HG02943 (cell line): Measurements from ENCODE around the gene MAG.
A peak's percentile ranks its signal among the peaks of the same experiment; 100 is the strongest.

Experiments used
- ATAC-seq: cut with Tn5 transposase; IDR thresholded peaks from one replicate; pipeline ENCODE4 v1.9.1; 2021; ENCODE audit warnings: mild to moderate bottlenecking, low read depth, moderate library complexity; ENCODE audit not compliant: unreplicated experiment

MAG gene

DNA sequence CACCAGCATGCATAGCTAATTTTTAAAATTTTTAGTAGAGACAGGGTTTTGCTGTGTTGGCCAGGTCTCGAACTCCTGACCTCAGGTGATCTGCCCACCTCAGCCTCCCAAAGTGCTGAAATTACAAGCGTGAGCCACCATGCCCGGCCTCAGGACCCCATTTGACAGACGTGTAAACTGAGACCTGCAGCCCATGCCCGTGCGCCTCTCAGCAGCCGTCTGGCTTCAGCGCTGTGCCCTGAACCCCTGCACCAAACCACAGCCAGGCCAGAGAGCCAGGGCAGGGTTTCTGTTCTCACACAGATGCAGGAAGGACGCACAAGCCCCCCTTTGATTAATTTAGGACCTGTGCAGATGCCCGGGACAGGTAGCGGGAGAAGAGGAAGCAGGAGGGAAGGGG lies 48.5 kb downstream of the MAG start:
- ATAC-seq: no peak

DNA sequence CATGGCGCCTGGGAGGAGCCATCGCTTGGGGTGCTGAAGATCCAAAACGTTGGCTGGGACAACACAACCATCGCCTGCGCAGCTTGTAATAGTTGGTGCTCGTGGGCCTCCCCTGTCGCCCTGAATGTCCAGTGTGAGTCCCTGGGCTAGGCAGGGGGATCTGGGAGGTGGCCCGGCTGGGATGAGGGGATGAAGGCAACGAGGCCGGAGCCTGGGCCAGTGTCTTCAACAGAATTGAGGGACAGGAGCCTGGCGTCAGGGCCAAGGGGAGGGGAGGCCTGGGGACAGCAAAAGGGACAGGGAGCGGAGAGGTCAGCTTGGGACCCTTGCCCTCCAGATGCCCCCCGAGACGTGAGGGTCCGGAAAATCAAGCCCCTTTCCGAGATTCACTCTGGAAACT lies 49.0 kb downstream of the MAG start:
- ATAC-seq: no peak

DNA sequence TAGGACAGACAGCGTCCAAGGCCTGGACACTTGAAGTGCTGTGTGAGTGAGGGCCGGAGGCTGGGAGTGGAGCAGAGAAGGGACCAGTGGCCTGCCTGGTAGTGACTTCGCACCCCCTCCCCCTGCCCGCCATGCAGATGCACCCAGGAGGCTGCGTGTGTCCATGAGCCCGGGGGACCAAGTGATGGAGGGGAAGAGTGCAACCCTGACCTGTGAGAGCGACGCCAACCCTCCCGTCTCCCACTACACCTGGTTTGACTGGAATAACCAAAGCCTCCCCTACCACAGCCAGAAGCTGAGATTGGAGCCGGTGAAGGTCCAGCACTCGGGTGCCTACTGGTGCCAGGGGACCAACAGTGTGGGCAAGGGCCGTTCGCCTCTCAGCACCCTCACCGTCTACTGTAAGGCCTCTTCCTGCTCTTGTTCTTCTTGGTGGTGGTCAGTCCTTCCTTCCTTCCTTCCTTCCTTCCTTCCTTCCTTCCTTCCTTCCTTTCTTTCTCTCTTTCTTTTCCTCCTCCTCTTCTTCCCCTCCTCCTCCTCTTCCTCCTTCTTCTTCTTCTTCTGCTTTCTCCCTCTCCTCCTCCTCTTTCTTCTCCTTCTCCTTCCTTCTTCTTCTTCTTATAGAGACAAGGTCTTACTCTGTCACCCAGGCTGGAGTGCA lies 49.7 kb downstream of the MAG start:
- no peak for ATAC-seq

DNA sequence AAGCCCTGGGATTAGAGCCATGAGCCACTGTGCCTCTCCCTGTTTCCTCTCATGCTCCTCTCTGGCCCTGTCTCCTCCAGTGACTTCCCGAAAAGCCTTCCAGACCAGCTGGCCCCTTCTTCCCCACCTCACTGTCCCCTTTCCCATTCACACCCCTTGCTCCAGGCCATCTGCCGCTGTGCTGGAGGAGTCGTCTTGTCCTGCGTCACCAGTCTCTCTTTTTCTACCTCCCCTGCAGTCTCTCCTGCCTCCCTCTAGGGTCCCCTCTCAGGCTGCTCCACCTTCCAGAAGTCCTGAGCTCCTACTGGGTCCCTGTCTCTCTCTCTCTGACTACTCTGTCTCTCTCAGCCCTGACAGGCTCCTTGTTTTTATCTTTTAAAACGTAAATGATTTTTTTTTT lies 50.5 kb downstream of the MAG start:
- no peak for ATAC-seq

DNA sequence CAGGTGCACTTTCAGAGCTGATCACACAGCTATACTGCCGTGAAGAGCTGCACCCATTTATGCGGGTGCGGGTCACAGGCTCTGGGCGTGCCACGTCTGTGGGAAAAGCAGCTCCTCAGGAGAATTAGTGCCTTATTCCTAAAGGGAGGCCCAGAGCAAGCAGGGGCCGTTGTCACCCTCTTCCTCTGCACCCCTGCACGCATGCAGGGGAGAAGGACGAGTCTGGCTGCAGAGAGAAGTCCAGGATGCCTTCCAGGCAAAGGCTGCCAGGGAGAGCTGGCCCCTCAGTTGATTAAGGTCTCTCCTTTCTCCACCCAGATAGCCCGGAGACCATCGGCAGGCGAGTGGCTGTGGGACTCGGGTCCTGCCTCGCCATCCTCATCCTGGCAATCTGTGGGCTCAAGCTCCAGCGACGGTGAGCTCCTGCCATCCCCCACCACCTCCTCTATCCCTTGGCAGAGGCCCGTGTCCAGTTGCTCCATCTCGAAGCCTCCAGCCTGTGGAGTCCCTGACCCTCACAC lies 52.6 kb downstream of the MAG start:
- ATAC-seq: no peak

DNA sequence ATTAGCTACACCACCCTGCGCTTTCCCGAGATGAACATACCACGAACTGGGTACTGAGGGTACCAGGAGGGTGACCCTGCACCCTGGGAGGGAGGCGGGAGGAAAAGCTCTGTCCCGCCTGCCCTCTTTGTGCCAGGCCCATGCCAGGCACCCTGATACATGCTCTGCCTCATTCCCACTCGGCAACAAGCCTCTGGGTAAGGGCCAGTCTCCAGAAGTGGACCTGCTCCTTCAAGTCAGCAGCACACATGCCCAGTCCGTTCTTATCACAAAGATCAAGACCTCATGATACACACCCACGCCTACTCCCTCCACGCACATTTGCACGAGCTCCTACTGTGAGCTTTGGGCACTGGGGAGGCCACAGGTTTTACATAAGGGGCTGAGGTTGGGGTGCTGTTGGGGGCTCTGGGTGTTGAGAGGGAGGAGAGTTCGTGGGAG lies 53.7 kb downstream of the MAG start:
- no peak for ATAC-seq

DNA sequence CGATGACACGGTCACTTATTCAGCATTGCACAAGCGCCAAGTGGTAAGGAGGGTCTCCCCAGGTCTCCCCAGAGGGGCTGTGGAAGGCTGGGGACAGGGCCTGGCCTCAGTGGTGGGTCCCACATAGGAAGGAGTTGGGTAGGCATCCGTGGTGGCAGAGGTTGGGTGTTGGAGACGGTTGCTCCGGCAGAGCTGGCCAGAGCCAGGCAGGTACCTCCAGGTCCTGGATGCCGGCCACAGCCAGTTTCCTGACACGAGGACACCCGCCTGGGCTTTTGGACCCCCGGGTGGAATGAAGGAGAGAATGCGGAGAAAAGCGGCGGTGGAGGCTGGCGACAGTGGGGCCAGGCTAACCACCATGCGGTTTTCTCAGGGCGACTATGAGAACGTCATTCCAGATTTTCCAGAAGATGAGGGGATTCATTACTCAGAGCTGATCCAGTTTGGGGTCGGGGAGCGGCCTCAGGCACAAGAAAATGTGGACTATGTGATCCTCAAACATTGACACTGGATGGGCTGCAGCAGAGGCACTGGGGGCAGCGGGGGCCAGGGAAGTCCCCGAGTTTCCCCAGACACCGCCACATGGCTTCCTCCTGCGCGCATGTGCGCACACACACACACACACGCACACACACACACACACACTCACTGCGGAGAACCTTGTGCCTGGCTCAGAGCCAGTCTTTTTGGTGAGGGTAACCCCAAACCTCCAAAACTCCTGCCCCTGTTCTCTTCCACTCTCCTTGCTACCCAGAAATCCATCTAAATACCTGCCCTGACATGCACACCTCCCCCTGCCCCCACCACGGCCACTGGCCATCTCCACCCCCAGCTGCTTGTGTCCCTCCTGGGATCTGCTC lies 54.5 kb downstream of the MAG start:
- no peak for ATAC-seq

DNA sequence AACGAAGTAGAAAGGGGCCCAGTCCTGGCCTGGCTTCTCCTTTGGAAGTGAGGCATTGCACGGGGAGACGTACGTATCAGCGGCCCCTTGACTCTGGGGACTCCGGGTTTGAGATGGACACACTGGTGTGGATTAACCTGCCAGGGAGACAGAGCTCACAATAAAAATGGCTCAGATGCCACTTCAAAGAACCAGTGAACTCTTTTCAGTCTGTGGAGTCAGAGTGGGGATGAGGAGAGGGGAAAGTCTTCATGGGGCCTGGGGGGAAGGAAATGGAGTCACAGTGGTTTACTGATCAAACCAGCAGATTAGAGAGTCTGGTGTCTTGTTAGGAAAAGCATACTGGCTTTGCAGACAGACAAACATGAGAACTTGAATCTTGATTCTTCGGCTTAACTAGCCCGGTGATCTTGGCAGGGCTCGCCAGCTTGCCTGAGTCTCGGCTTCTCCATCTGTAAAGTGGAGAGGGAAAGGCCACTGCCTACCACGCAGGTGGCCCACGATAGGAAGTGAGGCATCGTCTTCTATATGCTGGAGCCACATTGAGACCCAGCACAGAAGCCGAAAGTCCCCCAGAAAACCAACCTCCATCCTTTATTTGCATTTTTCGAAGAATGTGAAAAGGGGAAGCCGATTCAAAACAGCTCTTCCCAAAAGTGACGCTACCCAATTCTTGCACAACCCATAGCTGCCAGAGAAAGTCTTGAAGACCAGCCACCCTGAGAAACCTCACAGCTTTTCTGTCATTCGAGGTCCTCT lies 55.4 kb downstream of the MAG start, which contains the start of gene FFAR1:
Gene FFAR1 (plus strand): TSS at position 732 of the 759 bp plus-strand sequence. CDS start 3,650 bp downstream, outside the sequence.
- peak; percentile 47 for ATAC-seq

DNA sequence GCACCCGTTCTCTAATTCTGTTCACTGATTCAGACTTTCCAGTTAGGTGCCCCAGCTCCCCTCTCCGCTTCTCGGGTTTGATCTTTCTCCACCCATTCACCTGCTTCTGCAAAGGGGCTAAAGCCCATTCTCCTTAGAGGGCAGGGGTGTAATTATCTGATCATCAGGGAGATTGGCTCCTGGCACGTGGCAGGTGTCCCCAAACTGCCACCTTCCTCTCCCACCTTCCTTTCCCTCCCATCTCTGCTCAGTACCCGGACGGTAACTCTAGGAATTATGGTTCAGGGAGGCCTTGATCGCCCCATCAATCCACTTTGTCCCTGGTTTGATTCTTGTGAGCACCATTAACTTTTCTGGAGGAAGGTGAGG lies 56.0 kb downstream of the MAG start:
- no peak for ATAC-seq

DNA sequence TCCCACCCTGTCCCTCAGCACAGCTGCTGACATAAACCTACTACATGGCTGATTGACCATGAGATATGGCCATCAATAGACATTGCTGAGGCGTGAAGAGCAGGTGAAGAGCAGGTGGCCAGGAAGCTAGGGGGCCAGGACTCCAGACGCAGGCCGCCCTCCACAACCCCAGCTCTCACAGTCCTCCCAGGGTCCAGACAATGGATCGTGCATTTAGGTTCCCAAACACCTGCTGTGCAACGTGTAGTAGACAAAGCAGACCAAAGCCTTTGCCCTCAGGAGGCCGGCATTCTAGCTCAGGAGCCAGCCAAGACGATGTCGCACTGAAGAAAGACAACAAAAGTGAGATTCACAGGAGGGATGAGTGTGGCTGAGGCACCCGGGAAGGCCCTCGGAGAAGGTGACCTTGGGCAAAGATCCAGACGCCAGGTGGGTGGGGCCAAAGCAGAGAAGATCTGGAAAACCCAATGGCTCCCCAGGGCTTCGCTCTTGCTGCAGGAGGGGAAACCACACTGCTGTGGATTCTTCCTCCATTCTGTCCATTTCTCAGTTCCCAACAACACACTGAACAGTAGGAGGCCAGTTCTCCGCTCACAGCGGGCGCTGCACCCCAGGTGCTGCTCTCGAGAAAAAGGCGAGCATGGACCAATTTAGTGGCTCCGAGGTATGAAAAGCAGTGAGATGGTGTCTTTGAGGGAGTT lies 57.1 kb downstream of the MAG start:
- ATAC-seq: no peak

DNA sequence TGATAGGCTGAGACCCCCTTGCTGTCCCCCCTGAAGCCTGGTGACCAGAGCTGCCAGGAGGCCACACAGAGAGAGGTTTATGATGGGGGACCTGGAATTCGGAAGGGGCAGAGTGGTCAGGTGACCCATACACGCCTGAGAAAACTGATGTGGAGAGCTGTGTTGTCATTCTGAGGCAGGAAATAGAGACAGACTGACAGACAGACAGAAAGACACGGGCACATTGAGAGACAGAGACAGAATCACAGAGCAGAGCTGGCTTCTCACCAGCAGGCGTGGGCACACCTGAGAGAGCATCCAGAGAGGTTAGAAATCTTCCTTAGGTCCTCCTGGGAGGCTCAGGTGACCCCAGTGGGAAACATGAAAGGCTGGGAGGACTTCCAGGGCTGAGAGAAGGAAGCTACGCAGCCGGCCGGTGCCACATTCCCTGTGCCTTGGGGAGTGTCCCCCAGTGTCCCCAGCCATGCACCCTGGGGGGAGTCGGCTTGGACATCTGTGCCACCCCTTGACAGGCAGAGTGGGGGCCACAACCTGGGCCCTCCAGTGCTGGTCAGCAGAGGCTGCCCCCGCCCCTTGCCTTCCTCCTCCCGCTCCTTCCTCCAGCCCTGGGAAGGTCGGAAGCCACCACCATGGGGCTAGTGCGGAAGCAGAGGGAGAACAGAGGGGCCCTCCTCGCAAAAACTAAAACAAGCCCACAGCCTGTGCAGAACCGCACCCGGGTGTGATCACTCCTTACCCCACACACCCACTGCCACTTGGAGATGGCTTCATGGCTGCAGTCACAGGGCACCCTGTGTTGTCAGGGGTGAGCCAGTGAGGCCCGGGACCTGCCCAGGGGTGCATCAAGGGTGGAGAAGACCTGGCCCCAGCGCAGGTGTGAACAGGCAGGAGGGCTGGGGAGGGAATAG lies 57.9 kb downstream of the MAG start:
- no peak for ATAC-seq

DNA sequence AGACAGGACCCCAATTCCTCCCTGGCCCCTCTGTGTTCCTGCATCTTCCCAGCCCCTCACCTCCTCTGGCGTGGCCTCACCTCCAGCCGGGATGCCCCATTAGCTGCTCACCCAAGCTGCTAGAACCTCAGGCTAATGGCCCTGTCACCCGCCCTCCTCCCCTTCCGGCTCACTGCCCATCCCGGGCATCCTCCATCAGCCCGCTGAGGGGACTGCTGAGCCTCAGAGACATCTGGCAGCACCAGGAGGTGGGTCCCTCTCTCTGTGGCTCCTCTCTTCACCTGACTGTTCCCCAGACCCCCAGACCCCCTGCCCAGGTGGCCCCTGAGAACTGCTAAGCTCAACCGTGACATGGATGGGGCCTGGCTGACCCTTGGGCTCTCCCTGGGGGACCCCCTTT lies 58.6 kb downstream of the MAG start:
- no peak for ATAC-seq

DNA sequence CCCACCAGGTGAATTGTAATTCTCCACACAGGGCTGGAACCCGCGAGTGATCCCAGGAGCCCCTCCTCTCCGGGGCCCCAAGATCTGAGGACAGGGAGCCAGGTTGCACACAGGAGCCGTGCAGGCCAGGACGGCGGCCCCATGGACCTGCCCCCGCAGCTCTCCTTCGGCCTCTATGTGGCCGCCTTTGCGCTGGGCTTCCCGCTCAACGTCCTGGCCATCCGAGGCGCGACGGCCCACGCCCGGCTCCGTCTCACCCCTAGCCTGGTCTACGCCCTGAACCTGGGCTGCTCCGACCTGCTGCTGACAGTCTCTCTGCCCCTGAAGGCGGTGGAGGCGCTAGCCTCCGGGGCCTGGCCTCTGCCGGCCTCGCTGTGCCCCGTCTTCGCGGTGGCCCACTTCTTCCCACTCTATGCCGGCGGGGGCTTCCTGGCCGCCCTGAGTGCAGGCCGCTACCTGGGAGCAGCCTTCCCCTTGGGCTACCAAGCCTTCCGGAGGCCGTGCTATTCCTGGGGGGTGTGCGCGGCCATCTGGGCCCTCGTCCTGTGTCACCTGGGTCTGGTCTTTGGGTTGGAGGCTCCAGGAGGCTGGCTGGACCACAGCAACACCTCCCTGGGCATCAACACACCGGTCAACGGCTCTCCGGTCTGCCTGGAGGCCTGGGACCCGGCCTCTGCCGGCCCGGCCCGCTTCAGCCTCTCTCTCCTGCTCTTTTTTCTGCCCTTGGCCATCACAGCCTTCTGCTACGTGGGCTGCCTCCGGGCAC lies 59.6 kb downstream of the MAG start:
- ATAC-seq: no peak

DNA sequence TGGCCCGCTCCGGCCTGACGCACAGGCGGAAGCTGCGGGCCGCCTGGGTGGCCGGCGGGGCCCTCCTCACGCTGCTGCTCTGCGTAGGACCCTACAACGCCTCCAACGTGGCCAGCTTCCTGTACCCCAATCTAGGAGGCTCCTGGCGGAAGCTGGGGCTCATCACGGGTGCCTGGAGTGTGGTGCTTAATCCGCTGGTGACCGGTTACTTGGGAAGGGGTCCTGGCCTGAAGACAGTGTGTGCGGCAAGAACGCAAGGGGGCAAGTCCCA lies 60.2 kb downstream of the MAG start:
- ATAC-seq: no peak

DNA sequence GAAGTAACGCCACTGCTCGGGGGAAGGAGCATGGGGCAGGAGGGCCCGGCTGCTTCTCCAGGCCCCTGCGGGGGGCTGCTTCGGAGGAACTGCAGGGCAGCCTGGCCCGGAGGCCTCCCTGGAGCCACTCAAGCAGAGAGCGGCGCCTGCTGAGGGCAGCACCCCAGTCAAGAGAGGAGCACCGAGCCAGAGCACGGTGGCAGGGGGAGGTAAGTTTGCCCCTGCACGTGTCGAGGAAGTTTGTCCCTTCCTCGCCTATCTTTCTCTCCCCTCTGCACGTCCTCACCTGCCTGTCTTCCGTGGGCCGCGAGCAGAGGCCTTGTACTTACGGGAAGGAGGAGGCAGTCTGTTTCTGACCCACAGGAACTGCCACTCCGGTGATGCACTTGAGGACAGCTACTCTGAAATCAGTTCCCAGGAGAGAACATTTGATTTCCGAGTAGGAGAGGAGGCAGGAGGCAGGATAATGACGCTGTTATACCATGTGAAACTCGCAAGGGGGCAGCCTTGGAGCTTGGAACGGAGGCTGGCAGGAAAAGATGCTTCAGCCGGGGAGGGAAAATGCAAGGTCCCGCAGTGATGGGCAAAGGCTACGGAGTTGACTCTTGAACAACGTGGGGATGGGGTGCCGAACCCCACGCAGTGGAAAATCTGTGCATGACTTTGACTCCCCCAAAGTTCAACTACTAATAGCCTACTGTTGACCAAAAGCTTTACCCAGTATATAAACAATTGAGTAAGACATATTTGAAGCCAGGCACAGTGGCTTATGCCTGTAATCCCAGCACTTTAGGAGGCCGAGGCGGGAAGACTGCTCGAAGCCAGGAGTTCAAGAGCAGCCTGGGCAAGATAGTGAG lies 60.7 kb downstream of the MAG start:
- ATAC-seq: no peak

DNA sequence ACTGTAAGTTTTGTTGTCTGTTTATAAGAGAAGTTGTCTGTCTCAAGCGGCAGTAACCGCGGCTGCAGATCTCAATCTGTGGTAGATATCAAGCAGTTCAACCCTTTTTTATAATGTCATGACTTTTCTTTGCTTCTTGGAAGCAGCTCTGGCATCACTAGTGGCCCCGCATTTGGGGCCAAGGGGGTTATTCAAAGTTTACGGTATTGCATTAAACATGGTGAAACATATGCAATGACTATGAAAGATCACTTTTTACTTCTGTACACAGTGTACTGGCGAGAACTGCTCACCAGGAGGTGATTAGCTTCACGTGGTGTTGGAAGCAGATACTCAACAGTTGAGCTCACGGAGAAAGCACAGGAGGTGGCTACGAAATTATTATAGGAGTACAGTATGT lies 61.7 kb downstream of the MAG start:
- ATAC-seq: no peak

DNA sequence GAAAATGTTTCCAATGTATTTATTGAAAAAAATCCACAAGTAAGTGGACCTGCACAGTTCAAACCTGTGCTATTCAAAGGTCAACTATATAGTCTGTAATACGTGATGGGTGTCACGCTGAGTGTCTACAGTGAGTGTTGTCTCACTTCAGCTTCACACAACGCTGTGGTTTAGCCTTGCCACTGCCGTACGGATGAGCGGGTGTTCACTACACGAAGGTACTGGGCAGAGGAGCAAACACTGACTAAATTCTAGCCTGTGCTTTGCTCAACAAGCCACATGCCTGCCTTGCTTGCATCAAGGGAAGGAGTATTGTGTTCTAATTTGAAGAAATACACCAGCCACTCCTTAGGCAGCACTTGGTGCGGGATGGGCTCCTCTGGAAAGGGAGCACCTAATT lies 62.9 kb downstream of the MAG start:
- no peak for ATAC-seq
